ENCODE results near the gene AEBP1.

Gene AEBP1

GRCh38 chr7:44086627-44087026 is 17.5 kb upstream of the AEBP1 start:
- no peak for DNase-seq

GRCh38 chr7:44087911-44088838 is 16.0 kb upstream of the AEBP1 start:
- peak; percentile 96 for DNase-seq

- no peak for DNase-seq
Measured at GRCh38 chr7:44093102-44093641, 11.0 kb upstream of the AEBP1 start.

- no peak for DNase-seq
Measured at GRCh38 chr7:44094365-44094764, 9.8 kb upstream of the AEBP1 start.

GRCh38 chr7:44094883-44095592 is 9.1 kb upstream of the AEBP1 start:
- no peak for DNase-seq

GRCh38 chr7:44095781-44096180 is 8.4 kb upstream of the AEBP1 start:
- no peak for DNase-seq

GRCh38 chr7:44096326-44096881 is 7.7 kb upstream of the AEBP1 start:
- no peak for DNase-seq

- no peak for DNase-seq
Measured at GRCh38 chr7:44097064-44097932, 6.8 kb upstream of the AEBP1 start.

GRCh38 chr7:44098092-44099068 is 5.8 kb upstream of the AEBP1 start:
- no peak for DNase-seq

- peak; percentile 58 for DNase-seq
Measured at GRCh38 chr7:44099669-44100068, 4.5 kb upstream of the AEBP1 start.

GRCh38 chr7:44100458-44101302 is 3.5 kb upstream of the AEBP1 start:
- peak; percentile 89 for DNase-seq

- no peak for DNase-seq
Measured at GRCh38 chr7:44101303-44101965, 2.7 kb upstream of the AEBP1 start.

GRCh38 chr7:44101966-44102845 is 1.9 kb upstream of the AEBP1 start:
- peak; percentile 92 for DNase-seq

GRCh38 chr7:44102846-44103565 is 1.1 kb upstream of the AEBP1 start:
- no peak for DNase-seq

GRCh38 chr7:44103566-44103922 is 601 bp upstream of the AEBP1 start:
- DNase-seq = no peak

- DNase-seq = peak; percentile 58
Measured at GRCh38 chr7:44104860-44105771, 971 bp downstream of the AEBP1 start.

- DNase-seq = no peak
Measured at GRCh38 chr7:44105832-44106231, 1.7 kb downstream of the AEBP1 start.
